ENCODE data around the gene IFTAP.
A peak's percentile ranks its signal among the peaks of the same experiment; 100 is the strongest.

Gene IFTAP

DNA sequence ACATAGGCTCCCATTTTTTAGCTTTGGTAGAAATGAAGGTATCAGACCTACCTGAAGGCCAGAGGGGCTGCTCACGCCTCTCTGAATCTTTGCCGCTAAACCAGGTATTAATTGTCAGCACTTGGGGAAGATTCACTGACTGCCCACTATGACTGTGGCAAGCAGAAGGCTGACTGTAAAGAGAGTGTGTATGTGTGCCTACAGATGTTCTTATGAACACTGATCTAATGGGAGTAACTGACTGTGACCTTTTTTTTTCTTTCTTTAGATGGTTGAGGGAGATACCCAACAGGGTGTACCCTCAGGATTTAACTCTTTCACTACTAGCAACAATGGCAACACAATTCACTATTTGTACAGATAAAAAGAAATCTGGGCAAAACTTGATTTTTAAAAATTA is 3.7 kb downstream of the IFTAP start, which contains the start of gene RAG2:
Gene RAG2 (minus strand): TSS at position 186 of the 400 bp plus-strand sequence. CDS start 4,068 bp downstream, outside the sequence.
- no peak for DNase-seq (ENCODE audit: low spot score)

DNA sequence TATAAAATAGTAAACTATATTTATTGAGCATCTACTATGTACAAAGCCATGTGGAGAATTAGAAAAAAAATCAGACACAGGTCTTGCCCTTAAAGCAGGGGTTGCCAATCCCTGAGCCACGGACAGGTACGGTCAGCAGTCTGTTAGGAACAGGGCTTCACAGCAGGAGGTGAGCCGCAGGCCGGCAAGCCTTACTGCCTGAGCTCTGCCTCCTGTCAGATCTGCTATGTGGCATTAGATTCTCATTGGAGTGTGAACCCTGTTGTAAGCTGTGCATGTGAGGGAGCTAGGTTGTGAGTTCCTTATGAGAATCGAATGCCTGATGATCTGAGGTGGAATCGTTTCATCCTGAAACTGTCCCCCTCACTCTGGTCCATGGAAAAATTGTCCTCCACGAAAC is 5.9 kb downstream of the IFTAP start:
- no peak for DNase-seq (ENCODE audit: low spot score)

DNA sequence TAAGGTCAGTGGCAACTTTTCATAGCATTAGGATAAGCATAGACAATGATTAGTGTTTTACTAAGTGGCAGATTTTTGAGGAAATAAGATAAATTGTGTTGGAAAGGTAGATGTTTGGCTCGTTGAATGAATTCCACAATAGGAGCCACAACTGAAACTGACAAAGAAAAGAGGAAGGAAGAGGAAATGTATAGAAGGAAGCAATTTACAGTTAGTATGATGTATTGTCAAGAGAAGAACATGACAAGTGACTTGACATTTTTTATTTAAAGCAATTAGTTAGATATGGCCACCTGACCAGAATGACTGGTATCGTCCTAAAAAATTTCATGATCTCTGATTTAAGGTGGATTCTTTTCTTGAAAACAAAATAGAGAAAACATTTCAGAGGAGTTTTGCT is 6.9 kb downstream of the IFTAP start:
- DNase-seq (ENCODE audit: low spot score): no peak

DNA sequence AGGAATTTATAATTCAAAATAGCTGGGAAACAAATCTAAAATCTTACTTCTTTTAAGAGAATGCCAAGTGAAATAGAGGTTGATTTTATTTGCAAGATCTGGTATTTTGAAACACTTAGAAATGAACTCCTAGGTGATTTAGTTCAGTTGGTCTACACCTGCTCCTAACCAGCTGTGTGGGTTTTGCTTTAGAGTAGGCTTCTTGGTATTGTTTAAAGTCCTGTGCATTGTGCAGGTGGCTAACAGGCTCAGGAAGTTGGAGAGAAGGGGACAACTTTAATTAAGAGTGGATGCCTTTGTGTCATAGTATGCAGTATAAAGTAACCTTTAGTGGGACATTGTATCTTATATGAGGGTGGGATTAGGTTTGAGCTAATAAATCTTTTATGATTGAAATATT is 7.8 kb downstream of the IFTAP start:
- DNase-seq (ENCODE audit: low spot score): no peak

- DNase-seq (ENCODE audit: low spot score): no peak
These were observed 11.2 kb downstream of the IFTAP start for GRCh38 chr11:36605221-36606216.

GRCh38 chr11:36608491-36609199 is 14.3 kb downstream of the IFTAP start:
- DNase-seq (ENCODE audit: low spot score): no peak

GRCh38 chr11:36609383-36609782 is 15.1 kb downstream of the IFTAP start:
- no peak for DNase-seq (ENCODE audit: low spot score)

DNA sequence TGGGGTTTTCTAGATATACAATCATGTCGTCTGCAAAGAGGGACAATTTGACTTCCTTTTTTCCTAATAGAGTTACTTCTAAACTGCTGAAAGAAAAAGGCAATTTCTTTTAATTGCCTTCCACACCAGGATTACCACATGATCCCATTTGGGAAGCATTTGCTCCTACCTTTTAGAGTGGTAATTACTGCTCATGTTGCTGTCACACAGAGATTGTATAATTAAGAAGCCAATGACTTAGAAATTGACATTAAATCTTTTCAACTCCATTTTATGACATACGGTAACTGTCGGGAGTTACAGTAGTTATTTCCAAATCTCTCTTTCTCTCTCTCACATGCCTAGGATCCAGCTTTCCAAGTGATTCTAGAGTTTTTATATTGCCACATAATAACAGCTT is 21.5 kb downstream of the IFTAP start:
- DNase-seq (ENCODE audit: low spot score): no peak

DNA sequence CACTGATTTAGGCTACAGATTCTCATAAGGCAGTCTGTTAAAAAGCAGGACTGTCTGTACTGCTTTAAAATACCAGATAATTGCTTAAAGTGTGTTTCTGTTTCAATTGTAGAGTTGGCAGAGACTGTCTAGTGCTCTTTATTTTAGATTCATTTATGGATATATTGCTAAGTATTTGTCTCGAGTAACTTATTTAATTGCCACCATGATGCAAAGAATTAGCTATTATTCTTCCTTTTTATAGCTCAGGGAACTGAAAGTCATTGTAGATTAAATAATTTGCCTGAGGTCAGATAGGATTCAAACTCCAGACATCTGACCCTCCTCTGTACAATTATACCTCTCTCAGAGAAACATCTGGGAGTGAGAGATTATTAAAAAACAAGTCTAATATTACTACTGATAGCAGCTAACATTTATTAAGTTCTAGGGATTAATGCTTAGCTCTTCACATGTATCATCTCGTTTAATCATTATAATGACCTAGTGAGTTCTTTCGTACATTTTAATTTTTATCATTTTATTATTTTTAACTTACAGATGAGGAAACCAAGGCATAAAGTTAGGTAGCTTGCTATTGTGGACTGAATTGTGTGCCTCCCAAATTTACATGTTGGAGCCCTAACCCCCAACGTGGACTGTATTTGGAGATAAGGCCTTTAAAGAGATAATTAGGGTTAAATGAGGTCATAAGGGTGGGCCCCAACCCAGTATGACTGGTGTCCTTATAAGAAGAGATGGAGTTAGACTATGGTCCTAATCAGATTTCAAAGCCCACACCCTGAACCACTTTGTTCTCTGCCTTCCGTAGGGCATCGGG is 23.5 kb downstream of the IFTAP start:
- DNase-seq (ENCODE audit: low spot score): no peak

DNA sequence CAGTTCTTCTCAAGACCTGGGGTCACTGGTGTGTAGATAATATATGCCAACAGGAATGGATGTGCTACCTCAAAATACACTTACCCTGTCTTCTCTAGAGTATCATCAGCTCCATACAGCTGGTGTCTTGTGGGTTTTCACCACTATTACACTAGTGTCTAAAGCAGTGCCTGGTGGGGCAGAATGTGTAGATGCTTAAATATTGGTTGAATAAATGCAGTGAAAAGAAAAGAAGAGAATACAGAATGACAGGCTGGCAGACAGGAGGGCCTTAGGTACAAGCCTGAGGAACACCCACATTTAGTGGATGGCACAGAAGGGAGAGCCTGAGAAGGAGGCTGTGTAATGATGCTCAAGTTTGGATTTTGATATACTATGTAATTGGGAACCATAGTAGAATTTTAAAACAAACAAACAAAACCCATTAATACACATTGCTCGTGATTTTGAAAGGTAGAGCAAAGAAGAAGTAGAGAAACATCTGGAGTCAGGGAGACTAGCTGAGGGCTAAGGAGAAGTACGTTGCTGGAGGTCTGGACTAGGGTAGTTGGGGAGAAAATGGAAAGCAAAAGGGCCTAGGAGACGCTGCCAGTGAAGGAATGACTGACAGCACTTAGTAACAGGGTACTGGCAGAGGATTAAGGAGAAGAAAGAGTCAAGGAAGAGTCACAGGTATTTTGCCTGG is 24.2 kb downstream of the IFTAP start:
- no peak for DNase-seq (ENCODE audit: low spot score)

GRCh38 chr11:36619502-36619901 is 25.2 kb downstream of the IFTAP start:
- DNase-seq (ENCODE audit: low spot score): no peak

DNA sequence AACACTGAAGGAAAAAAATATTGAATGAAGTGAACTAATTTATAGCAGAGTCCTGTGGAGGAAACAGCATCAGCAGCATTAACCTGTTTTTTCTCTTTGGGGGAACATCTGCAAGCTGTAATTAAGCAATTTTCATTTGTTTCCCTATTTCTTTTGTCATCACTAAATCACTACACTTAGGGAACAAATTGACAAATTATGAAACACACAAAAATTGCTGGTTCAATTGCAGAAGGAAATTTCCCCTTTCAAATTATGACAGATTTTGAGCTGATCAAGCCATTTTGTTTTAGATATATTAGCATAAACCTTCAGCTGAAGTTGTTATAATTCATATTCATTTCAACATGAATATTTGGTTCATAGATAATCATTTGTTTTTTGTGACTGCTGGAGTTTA is 25.9 kb downstream of the IFTAP start:
- DNase-seq (ENCODE audit: low spot score): no peak

- peak; percentile 44 for DNase-seq (ENCODE audit: low spot score)
These were observed 28.3 kb downstream of the IFTAP start for GRCh38 chr11:36622431-36623136.

- no peak for DNase-seq (ENCODE audit: low spot score)
These were observed 29.2 kb downstream of the IFTAP start for GRCh38 chr11:36623494-36623893.

GRCh38 chr11:36627006-36627405 is 32.7 kb downstream of the IFTAP start:
- no peak for DNase-seq (ENCODE audit: low spot score)

DNA sequence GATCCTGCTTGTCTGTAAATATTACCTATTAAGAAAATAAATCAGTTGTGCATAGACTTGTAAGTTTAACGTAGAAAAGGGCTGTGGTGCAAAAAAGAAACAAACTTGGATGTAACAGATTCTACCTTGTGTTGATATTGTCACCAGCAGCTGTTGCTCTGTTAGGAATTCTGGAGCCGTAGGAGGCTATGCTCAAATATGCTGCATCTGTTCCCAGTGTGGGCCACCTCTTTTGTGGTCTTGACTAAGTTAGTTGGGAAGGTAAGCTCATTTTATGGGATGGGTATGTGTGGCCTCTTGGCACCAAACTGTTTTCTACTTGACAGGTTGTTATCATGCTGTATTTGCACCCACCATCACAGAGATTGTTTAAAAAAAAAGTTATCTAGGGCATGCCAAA is 33.2 kb downstream of the IFTAP start:
- no peak for DNase-seq (ENCODE audit: low spot score)

GRCh38 chr11:36628141-36628540 is 33.8 kb downstream of the IFTAP start:
- DNase-seq (ENCODE audit: low spot score): no peak

DNA sequence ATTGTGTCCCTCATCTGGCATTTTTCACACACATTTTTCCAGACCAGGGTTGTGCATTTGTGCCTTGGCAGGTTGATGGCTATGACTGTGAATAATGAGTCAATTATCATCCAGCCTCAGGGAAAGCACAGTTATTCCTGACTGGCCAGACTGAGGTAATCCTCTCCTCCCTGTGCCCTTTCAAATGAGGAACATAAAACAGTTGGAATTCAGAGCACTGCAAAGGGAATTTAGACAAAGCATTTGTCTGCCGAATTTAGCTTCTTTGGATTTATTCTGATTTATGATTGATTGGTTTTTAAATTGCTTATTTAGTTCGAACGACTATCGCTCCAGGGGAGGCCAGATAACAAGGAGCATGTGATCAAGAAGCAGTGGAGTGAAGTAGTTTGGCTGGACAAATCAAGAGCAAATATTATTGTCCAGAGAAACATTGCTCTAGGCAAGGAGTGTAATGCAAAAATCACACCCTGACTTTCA is 34.5 kb downstream of the IFTAP start:
- no peak for DNase-seq (ENCODE audit: low spot score)

- DNase-seq (ENCODE audit: low spot score): no peak
These were observed 37.5 kb downstream of the IFTAP start for GRCh38 chr11:36631774-36632173.

DNA sequence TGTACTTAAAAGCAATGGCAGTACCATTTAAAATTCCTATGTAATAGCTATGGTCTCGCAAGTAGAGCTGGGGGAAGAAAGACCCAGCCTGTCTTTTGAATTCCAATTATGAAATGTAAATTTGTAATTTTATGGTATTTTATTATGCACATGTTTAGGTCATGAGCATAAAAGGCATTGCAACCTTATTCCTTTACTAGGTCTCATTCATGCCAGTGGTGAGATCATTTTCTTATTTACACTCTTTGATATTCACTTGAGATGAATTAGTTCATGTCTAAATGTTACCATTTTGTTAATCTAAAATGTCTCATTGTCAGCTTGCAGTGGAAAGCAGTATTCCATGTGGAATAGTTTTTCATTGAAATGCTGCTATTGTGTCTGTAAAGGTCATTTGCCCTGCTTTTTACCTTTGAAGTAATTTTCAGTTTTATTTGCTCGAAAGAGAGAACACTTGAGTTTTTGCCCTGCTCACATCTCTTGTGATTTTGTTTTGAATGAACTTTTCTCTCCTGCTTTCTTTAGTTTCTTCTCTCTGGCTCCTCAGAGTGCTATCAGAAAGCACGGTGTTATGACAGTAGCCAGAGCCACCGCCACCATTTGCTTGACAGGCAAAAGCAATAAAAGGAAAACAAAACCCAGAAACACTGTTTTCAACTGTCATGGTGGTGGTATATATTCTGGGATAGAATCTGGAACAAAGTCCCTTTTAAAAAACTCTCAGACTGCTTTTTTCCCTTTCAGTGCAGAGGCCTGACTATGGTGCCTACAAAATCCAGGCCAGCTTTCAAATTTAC is 41.0 kb downstream of the IFTAP start:
- no peak for DNase-seq (ENCODE audit: low spot score)

Measured in SW480 (cell line).